ENCODE results near the gene LGR4.
"Not testable (repeated sequence)": the region's sequence is repeated elsewhere in the genome, so short reads cannot be mapped to it uniquely, and the experiment has no call there.

LGR4 gene

DNA sequence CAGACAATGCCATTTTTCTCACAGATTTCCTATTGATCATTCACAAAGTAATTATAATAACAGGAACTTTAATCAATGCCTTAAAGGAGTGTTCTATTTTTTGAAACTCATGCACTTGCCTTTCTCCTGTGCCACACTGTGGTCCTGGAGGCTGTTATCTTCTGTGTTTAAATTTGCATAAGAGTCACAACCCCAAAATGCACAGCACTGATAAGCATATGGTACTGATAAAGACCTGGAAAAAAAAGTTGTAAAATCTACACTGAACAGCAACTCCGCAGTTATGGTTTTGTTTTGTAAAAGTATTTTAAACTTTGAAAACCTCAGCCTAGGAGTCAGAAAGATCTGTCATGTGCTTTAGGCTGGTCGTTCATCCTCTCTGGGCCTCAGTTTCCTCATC, 100.4 kb downstream of the LGR4 start:
- DNase-seq, result no peak

DNA sequence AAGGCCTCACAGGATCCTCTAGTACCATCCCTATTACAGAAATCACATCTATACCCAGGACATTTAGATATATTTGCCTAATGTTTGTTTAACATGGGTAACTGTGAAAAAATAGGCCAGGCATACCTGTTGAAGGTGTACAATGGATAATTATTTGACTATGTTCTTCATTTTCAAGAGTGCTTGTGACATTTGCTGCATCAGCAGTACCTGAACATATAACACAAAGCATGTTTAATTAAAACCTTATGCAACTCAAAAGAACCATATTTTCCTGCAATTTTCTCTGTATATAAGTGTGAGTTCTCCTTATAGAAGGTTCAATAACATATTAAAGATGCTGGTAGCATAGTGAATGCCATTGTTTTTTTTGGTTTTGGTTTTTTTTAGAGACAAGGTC, 101.1 kb downstream of the LGR4 start:
- no peak for DNase-seq

DNA sequence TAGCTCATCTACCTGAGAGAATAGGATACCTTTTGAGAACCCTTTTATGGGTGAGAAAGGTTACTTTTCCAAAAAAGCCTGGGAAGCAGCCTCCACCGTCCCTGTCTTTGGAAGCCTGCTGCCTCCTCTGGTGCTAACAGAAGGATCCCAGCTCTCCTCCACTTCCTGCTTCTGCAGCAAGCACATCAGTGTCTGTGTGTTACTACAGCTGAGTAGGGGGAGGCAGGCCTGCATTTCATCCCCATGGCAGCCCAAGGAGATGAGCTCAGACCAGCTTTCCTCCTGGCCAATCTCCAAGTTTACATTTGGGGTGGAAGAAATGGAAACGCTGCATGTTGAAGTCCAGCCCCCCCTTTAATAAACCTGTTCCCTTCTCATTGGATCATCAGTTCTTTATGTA, 102.2 kb downstream of the LGR4 start:
- DNase-seq, result no peak

DNA sequence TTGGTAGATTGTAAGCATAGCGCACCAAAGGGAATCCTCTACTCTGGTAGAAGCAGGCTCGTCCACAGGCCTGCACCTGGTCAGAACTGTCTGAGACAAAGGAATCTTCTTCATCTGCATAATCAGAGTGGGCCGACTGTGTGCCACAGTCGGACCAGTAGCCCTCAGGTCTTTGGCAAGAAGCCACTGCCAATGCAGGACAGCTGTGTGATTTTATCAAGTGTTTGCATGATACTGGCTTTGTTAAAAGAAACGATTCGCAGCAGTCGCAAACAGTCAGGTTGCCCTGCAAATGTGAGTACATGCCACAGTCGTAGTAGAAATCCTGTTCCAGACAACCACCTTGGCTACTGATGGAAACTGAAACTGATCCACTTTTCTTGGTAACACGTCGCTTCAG, 104.7 kb downstream of the LGR4 start:
- DNase-seq, result no peak

DNA sequence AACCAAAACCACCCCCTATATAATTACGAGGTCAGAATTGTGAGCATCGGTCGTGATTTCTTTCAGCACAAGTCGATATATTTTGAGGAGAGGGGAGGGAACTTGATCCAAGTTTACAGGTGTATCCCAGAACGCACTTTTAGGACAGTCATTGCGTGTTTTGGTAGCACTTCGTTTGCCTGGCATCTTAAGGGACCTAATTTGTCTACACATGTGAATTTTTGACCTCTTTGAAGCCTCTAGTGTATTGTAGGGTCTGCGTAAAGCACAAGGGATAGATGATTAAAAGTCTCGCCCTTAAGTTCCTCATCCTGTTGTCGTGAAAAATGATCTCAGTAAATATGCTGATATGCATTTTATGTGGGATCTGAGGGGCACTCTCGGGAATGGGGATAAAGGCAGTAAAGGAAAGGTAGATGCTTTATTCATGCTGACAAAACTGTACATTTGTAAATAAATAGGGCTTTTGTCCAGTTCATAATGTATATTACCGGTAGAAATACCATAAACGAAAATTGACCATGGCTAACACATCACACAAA, 108.9 kb downstream of the LGR4 start:
- DNase-seq, result no peak

DNA sequence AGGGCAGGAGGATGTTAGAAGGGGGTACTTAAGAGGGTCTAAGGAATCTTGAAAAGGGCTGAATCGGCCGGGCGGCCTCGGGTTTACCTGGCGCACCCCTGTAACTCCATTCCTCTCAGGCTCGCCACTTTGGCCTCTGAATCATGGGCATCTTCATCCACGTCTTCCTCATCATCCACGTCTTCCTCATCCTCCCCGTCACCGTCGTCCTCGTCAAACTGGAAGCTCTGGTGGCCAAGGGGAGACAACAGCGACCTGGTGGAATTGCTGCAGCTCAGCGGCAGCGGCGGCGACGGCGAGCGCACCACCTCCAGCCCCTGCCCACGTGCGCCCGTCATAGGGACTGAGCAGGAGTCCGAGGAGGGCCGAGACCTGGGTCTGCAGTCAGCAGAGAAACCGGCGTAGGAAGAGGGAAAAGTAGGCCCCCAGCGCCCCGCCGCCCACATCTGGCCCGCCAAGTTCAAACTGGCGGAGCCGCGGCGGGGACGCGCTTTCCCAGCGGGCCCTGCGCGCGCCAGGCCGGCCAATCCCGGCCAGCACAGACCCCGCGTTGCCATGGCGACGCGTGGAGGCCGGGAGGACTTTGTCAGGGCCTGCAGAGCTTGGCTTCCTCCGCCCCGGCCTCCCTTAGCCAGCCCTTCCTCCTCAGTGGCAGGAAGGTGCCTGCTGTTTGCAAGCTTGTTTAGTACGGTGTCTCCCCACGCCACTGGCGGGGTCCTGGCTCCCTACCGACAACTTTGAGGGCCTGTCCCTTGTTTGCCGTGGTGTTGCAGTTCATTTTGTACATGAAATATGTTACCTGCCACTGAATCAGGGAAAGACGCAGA, 109.6 kb downstream of the LGR4 start, which contains the start of gene CCDC34:
CCDC34 (minus strand) TSS at position 467 of the 827 bp plus-strand sequence; CDS start at position 446, 21 bp downstream.
- peak; percentile 3 to 59 for DNase-seq

DNA sequence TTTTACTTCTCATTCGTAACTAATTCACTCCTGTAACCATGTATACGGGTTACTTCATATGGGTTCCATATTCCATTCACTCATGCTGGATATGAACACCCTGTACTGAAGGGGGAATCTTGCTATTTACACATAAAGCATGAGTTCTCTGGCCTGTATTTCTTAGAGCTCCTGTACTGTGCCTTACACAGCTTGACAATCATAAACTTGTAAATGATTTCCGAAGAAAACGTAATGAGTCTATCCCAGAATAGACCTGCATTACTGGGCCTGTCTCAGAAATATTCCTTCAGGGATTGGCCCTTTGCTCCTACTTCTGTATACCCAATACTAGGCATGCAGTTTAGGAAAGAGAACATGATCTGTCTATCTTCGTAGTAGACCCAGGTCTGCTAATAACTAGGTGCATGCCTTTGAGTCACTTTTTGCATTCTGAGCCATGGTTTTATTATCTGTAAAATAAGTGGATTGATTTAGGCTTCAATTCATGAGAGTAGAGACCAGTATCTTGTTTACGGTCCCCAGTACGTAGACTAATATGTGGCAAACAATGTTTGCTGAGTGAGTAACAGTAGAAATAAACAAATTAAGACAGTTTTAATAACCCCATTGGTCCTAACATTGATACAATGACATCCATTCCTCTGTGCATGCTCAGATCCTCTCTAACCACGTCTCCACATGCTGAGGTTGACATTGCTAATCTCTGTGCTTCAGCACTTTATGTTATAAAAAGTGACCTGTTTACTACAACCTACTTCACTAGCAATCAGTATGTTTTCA, 110.8 kb downstream of the LGR4 start:
- DNase-seq, result no peak

DNA sequence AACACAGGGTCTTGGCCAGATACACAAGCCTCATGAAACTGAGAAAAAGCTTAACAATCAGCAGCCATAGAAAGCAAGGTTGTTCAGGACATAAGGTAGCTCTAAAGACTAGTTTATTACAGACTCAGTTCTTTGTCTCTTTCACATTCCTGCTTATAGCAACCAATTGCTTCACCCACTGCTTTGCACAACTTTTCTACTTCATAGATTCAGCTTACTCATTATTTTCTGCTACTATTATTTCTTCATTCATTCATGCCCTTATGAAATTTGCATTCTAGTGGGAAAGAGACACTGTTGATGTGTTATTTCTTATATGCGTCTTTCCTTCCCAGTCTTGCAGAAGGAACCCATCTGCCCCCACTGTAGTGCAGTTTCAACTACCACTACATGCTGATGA, 114.3 kb downstream of the LGR4 start:
- no peak for DNase-seq

DNA sequence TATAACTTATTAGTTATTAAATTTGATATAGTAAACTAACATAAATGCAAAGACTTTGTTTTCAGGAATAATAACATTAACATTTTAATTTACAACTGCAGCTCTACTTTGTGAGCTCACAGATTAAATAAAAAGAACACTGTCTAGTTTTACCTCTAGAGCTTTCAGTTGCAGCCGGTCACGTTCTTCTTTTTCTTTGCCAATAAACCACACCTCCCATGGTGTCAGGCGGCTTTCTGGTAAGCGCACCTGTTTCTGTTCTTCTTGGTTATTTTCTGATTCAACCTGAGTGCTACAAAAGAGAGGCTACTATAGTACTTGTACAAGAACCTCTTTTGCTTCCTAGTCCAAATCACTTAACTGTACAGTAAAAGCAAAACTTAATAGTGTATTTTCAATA, 115.3 kb downstream of the LGR4 start:
- no peak for DNase-seq

DNA sequence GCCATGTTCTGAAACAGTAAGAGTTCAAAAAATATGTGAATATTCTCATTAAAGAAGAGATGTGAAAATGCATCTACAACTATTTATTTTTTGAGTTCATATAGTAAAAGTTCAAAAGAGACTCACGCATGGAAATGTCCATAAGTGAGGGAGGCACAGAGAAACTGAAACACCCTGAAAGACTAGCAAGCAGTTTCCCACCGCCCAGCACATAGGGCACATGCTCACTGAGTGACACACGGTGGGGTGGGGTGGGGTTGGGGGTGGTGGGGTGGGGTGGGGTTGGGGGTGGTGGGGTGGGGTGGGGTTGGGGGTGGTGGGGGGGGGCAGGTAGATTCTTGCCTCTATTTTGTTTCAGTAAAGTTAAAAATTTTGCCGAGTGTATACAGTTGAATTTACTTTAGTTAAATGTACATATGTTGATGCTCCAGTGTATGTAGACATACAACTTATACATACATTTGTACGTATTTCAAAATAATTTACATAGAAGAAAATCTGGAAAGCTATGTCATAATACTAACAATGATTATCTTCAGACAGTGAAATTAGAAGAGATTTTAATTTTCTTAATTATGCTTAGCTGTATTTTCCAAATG, 115.9 kb downstream of the LGR4 start:
- DNase-seq, result no peak

DNA sequence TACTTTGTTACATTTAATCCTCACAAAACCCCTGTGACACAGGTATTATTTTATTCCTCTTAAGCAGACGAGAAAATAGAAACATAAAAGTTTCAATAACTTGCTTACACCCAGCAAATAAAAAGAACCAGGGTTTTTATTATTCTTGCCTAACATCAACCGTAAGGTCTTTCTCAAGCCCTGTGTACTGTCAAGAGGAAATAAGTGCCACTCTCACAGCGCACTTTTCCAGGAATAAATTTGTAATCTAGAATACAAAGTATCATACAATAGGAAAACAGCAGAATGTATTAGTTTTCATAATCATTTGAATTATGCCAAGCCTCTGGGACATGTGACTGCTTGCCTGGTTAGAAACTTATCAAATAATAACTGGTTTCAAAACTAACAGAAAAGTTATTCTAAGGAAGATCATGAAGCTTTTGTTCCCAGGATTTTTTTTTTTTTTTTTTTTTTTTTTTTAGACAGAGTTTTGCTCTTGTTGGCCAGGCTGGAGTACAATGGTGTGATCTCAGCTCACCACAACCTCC, 117.0 kb downstream of the LGR4 start:
- DNase-seq, result no peak

DNA sequence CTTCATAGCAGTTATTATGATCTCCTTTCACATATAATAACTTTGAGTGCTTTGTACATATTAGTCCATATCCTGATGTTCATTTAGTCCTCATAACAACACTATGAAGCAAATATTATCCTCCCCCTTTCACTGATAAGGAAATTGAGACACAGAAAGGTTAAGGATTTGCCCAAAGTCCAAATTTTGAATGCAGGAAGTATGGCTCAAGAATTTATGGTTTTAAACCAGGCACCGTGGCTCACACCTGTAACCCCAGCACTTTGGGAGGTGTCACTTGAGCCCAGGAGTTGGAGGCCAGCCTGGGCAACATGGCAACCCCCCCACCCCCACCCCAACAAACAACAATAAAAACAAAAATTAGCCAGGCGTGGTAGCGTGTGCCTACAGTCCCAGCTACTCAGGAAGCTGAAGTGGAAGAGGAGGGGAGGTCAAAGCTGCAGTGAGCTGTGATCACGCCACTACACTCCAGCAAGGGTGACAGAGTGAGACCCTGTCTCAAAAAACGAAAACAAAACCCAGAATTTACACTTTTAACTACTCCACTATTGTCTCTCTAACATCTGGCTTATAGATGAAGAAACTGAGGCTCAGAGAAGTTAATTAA, 118.1 kb downstream of the LGR4 start:
- no peak for DNase-seq

DNA sequence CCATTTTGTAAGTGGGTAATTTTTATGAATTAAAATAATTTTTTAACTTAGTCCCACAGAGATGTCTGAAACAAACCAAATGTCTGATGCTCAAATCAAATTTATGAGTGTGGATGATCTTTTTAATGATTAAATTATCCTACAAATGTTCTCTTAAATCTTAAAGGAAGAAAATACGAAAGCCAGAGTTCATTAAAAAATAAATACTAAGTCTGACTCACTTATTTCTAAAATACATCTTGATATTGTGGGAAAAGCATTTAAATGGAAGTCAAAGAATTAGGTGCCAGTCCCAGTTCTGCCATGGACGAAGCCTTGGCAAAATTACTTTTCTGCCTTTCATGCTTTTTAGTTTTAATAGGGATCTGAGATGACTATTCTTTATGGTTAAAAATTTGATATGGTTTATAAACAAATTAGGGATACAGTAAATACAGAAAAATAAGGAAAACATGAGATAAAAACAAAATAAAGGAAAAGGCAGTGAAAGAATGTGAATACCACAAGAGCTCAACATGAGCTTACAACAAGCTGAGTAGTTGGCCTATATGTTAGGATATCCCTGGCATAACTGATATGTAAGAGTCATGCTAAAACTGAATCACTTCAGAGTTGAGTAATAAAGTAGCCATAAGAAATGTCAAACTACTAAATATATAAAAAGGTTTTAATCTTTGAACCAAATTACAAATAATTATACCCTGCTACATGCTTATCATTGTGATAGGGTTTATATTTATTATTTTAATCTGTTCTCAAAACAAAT, 118.8 kb downstream of the LGR4 start:
- DNase-seq, result no peak

DNA sequence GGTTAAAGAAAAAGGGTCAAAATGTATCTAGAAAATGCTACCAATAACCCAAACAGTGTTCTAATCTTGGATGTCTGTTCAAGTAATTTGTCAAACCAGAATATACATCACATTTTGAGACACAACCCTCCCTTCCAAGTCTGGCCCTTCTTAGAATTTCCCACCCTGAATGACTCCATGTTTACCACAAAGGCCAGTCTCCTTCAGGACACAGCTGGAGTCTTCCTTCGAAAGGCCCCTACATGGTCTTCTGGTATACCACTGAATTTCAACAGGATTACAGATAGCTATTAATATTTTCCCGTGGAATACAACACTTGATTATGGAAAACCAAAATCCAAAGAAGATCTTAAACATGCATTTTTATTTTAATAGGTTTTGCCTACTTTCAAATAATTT, 119.8 kb downstream of the LGR4 start:
- no peak for DNase-seq

DNA sequence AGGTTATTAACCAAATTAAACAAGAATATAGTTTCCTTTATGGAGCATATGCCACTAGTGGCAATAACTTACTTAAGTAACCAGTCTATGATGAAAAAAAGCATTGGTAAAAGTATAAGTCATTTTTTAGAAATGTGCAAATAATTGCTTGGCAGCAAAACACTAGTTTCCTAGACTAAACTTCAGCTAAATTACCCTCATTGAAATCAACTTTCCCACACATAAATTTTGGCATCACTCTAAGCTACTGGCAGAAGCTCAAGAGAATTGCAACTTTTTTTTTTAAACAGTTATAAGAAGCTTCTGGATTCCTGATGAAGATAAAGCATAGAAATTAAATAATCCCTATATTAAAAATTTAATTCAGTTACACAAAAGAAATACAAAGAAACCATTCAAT, 122.1 kb downstream of the LGR4 start:
- no peak for DNase-seq

DNA sequence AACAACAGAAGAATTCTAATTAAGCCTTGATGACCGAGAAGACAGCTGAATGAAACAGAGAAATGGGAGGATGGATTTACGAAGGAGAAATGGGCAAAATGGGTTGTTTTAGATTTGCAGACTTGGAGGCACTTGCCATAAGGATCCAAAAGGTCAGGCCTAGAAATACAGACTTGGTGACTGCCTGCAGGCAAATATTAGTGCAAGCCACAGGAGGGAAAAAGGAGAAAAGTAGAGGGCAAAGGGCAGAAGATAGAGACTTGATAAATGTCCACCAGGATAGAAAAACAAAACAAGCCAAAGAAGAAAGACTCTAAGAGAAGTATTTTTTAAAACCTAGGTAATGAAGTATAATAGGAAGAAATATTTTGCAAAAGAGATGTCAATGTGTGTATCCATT, 122.7 kb downstream of the LGR4 start:
- DNase-seq, result no peak

DNA sequence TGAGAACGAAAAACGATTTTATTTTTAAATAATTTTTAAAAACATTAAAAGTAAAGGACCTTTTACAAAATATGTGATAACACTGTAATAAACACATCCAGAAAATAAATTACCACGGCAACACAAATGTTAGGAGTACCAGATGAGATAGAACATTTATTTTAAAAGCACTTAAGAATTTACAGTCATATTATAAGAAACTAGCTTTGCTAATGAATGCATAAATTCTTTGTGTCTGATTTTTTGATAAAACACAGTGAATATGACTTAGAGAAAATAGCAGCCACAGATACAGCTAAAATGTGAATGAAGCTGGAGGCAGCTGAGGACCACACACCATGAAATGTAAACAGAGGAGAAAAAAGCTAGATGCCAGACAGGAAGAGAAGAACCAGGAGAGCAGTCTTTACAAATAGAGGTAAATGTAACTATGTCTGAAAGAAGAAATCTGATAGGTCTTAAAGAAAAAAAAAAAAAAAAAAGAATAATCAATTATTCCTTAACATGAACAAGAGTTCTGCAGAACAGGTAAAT, 124.2 kb downstream of the LGR4 start:
- no peak for DNase-seq

DNA sequence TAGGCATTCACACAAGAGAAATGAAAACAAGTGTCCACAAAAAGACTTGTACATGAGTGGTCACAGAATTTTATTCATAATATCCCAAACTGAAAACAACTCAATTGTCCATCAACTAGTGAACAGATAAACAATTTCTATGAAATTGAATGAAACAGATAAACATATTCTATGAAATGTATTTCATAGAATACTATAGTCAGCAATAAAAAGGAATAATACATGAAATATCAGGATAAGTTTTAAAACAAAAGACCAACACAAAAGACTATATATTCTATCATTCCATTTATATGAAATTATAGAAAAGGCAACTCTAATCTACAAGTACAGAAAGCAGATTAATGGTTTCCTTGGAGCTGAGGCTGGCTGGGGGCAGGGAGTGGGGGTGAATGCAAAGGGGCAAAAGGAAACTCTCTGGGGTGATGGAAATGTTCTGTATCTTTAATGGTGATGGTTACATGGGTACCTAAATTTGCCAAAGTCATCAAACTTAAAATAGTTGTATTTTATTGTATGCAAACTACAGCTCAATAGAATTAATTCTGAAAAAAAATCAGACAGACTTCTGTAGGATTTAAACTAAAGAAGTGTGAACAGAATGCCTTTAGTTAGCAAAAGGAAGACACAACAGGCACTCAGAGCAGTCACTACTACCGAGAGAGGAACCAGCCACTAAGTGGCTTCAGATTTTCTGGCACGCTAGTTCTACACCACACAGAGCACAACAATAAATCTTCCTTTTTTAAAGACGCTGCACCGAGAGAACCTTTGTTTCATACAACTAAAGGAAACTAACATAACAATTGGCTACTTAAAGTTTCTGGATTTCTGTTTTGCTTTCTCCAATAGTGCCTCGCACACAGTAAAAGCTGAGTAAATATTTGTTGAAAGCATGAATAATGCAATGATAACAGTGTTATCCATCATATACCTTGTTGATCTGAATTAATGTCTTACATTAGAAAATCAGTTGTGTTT, 124.9 kb downstream of the LGR4 start:
- DNase-seq, result no peak

DNA sequence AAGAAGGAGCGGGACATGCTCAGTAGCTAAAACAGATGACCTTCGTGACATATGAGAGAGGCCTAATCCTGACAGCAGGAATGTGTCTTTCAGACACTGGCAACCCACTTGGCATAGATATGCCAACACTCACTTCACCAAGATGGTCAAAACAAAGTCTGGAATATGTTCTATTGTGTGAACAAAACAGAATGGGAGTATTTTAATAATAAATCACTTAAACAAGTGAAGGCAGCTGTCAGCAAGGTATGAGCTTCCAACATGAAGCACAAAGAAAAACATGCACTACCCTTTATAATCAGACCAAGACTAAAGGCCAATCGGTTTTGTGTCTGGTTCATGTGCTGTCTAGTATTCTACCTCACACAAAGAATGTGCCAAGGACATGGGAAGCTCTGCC, 132.6 kb downstream of the LGR4 start:
- no peak for DNase-seq

DNA sequence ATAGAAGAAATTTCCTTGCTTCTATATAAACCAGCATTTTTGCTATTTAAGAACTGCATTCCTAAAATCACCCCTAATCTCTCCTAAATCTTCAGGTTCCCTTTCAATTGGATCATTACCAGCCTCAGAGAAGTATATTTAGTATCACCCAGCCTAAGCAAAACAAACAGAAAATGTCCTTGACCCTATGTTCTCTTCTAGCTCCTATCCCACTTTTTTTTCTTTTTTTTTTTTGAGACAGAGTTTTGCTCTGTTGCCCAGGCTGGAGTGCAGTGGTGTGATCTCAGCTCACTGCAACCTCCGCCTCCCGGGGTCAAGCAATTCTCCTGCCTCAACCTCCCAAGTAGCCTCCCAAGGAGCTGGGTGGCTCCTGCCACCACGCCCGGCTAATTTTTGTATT, 137.8 kb downstream of the LGR4 start:
- not testable (repeated sequence) for DNase-seq
